K562 (cell line): ENCODE measurements around the gene TMEM267.

ENCODE experiments used
- BRD9 ChIP-seq: fragments of 450-650 bp; IDR thresholded peaks from 2 replicates; pipeline ENCODE4 v1.6.1; 2018; ENCODE audit warnings: low read depth; ENCODE audit not compliant: partially characterized antibody
- CREB5 ChIP-seq: fragments of 250-450 bp; sonication (Bioruptor Pico); IDR thresholded peaks from 2 replicates; pipeline ENCODE4 v1.5.0; 2020; ENCODE audit warnings: mild to moderate bottlenecking
- E2F6 ChIP-seq, 2 experiments: IDR thresholded peaks; 2 replicates each; pipeline ENCODE4 v1.6.1; 2011; ENCODE audit warnings: borderline replicate concordance in 1 of 2, control low read depth in 1 of 2, low read depth in 1 of 2, low read length in 1 of 2, mild to moderate bottlenecking in 1 of 2, mixed read lengths in 1 of 2, moderate library complexity in 1 of 2; ENCODE audit not compliant: insufficient read depth in 1 of 2, insufficient read length in 1 of 2, poor library complexity in 1 of 2, severe bottlenecking in 1 of 2; ENCODE audit errors: extremely low read depth in 1 of 2
- ETV5 ChIP-seq: sonication (generic); formaldehyde crosslinking; IDR thresholded peaks from 2 replicates; pipeline ENCODE4 v1.4.0; 2020; ENCODE audit warnings: low read depth, mild to moderate bottlenecking, missing genetic modification reagents
- GABPA ChIP-seq: fragments of 200-800 bp; sonication (Bioruptor generic); conservative IDR thresholded peaks from 2 replicates; pipeline ENCODE4 v1.6.1; 2016; ENCODE audit warnings: low read depth, missing genetic modification characterization, missing compliant biosample characterization
- KAT8 ChIP-seq: fragments of 450-650 bp; IDR thresholded peaks from 2 replicates; pipeline ENCODE4 v1.6.1; 2016; ENCODE audit warnings: low read depth, mild to moderate bottlenecking
- MAFK ChIP-seq: IDR thresholded peaks from 2 replicates; pipeline ENCODE4 v1.6.1; 2011; ENCODE audit warnings: low read length, improper control_type of control experiment
- NONO ChIP-seq, 2 experiments: fragments of 200-400 bp in 1 of 2; fragments of 450-650 bp in 1 of 2; formaldehyde crosslinking in 1 of 2; IDR thresholded peaks; 2 replicates each; pipeline ENCODE4 v1.6.1; 2017; ENCODE audit warnings: low read depth in 2 of 2, mild to moderate bottlenecking in 2 of 2, moderate library complexity in 2 of 2, low read length in 1 of 2
- POLR2A ChIP-seq: fragments of 450-650 bp; conservative IDR thresholded peaks from 2 replicates; pipeline ENCODE4 v1.6.1; 2016
- RBM17 ChIP-seq: fragments of 200-400 bp; formaldehyde crosslinking; IDR thresholded peaks from 2 replicates; pipeline ENCODE4 v1.6.1; 2017; ENCODE audit warnings: low read depth, mild to moderate bottlenecking, low read length, borderline replicate concordance
- ZBTB7A ChIP-seq: IDR thresholded peaks from 2 replicates; pipeline ENCODE4 v1.6.1; 2011; ENCODE audit warnings: low read depth, mild to moderate bottlenecking, low read length, moderate library complexity, borderline replicate concordance; ENCODE audit not compliant: control insufficient read depth
- ZNF274 ChIP-seq: IDR thresholded peaks from 2 replicates; pipeline ENCODE4 v1.6.1; 2011; ENCODE audit warnings: low read depth, mild to moderate bottlenecking, low read length, moderate library complexity, borderline replicate concordance
- ZNF311 ChIP-seq: fragments of 250-450 bp; sonication (Bioruptor Pico); IDR thresholded peaks from 2 replicates; pipeline ENCODE4 v1.4.0; 2020; ENCODE audit warnings: mild to moderate bottlenecking, moderate library complexity
- TF ChIP-seq, protein P1 (sequence below), 3 experiments: IDR thresholded peaks in 2 of 3; conservative IDR thresholded peaks in 1 of 3; 2 replicates each; pipeline ENCODE4 v1.5.1; 2011 to 2012; ENCODE audit warnings: low read length in 3 of 3, mild to moderate bottlenecking in 3 of 3, control low read depth in 2 of 3, improper control_type of control experiment in 1 of 3, inconsistent platforms in 1 of 3, low read depth in 1 of 3, mixed read lengths in 1 of 3, moderate library complexity in 1 of 3; ENCODE audit not compliant: insufficient read depth in 2 of 3

GRCh38 chr5:43420241-43420640 lies 63.4 kb downstream of the TMEM267 start:
- TF ChIP-seq CREB5 (CRISPR knock-in tag) (no peak), E2F6 (IDR thresholded peaks at IDR 0.05; ENCODE audit: borderline replicate concordance in 1 of 2, extremely low read depth in 1 of 2, insufficient read depth in 1 of 2, insufficient read length in 1 of 2, low read depth in 1 of 2, low read length in 1 of 2, poor library complexity in 1 of 2, severe bottlenecking in 1 of 2) (no peak), MAFK (no peak), BRD9 (no peak), ETV5 (CRISPR knock-in tag) (no peak), POLR2A (no peak), ZNF311 (CRISPR knock-in tag) (no peak), RBM17 (no peak), ZNF274 (no peak), GABPA (tag) (no peak), ZBTB7A (no peak), KAT8 (no peak), NONO (IDR thresholded peaks at IDR 0.05; ENCODE audit: low read depth in 2 of 2, low read length in 1 of 2) (no peak)
- TF ChIP-seq, protein P1, sequence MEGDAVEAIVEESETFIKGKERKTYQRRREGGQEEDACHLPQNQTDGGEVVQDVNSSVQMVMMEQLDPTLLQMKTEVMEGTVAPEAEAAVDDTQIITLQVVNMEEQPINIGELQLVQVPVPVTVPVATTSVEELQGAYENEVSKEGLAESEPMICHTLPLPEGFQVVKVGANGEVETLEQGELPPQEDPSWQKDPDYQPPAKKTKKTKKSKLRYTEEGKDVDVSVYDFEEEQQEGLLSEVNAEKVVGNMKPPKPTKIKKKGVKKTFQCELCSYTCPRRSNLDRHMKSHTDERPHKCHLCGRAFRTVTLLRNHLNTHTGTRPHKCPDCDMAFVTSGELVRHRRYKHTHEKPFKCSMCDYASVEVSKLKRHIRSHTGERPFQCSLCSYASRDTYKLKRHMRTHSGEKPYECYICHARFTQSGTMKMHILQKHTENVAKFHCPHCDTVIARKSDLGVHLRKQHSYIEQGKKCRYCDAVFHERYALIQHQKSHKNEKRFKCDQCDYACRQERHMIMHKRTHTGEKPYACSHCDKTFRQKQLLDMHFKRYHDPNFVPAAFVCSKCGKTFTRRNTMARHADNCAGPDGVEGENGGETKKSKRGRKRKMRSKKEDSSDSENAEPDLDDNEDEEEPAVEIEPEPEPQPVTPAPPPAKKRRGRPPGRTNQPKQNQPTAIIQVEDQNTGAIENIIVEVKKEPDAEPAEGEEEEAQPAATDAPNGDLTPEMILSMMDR (IDR thresholded peaks at IDR 0.05 in 2 of 3, conservative IDR thresholded peaks at IDR 0.05 in 1 of 3; ENCODE audit: insufficient read depth in 2 of 3, low read depth in 1 of 3, low read length in 3 of 3) = no peak
